GM12878 (cell line): ENCODE results near the gene LRRC41. TPM values are rescaled to one million over a fixed set of nuclear protein-coding genes. Genes with fewer than 3 reads are reported as not detected.
"Not testable (repeated sequence)": the region's sequence is repeated elsewhere in the genome, so short reads cannot be mapped to it uniquely, and the experiment has no call there.

Experiments used
- ATAC-seq: fragments of 200-7000 bp; cut with Tn5 transposase; 3 replicates; pipeline ENCODE4 v1.9.1; 2020; ENCODE audit warnings: mild to moderate bottlenecking, moderate library complexity
- BruUV-seq: library from RNA; stranded (reverse); fragments of 400-500 nt; replicated peaks from 2 replicates; lab custom pipeline; 2021; lab: Mats Ljungman, UMichigan
- CTCF ChIA-PET: fragments of 300-600 bp; sonication (Branson Sonifier 250); formaldehyde crosslinking; extraction: SDS; loops from one replicate; lab custom pipeline; 2021; ENCODE audit warnings: inconsistent platforms; lab: Yijun Ruan, JAX
- POLR2A ChIA-PET: fragments of 350-600 bp; formaldehyde crosslinking; extraction: SDS; loops from one replicate; lab custom pipeline; 2021; ENCODE audit warnings: inconsistent platforms; lab: Charles Lee
- RAD21 ChIA-PET: fragments of 300-600 bp; sonication (Branson Sonifier 250); formaldehyde crosslinking; loops from one replicate; lab custom pipeline; 2023; ENCODE audit warnings: antibody characterized with exemption; ENCODE audit not compliant: unreplicated experiment; lab: Charles Lee
- SMC1A ChIA-PET: fragments of 300-600 bp; sonication (Branson Sonifier 250); formaldehyde crosslinking; loops from one replicate; lab custom pipeline; 2023; ENCODE audit not compliant: unreplicated experiment, uncharacterized antibody; lab: Charles Lee
- DNase-seq: peaks from one replicate; pipeline ENCODE4 v3.0.0-alpha.2; 2011; ENCODE audit warnings: low read depth, low spot score
- FAIRE-seq: peaks from 3 replicates; lab custom pipeline; 2011; peaks lifted over from hg19 to GRCh38; lab: Jason Lieb, UNC
- H2AFZ ChIP-seq: 2 replicates; pipeline ENCODE4 v1.6.0; 2011; ENCODE audit warnings: low read depth, low read length, control low read depth; ENCODE audit not compliant: control insufficient read depth
- H3K27ac ChIP-seq: 2 replicates; pipeline ENCODE4 v1.5.1; 2011; ENCODE audit warnings: control low read depth; ENCODE audit not compliant: control insufficient read depth, insufficient read depth
- H3K27me3 ChIP-seq, 2 experiments: replicated peaks in 1 of 2; 2 replicates each; pipeline versions ENCODE4 v1.6.0 to v1.6.1; 2011; ENCODE audit warnings: low read length in 1 of 2; ENCODE audit not compliant: control insufficient read depth in 2 of 2, insufficient read depth in 2 of 2
- H3K36me3 ChIP-seq, 2 experiments: 2 replicates each; pipeline ENCODE4 v1.5.1; 2011; ENCODE audit warnings: low read length in 1 of 2; ENCODE audit not compliant: control insufficient read depth in 2 of 2, insufficient read depth in 2 of 2
- H3K4me1 ChIP-seq: 2 replicates; pipeline ENCODE4 v1.6.1; 2011; ENCODE audit warnings: mild to moderate bottlenecking, low read length, moderate library complexity, mixed read lengths; ENCODE audit not compliant: control insufficient read depth, insufficient read depth
- H3K4me2 ChIP-seq: 2 replicates; pipeline ENCODE4 v1.6.0; 2011; ENCODE audit warnings: control low read depth; ENCODE audit not compliant: control insufficient read depth, insufficient read depth
- H3K4me3 ChIP-seq: fragments of 200-600 bp; sonication (generic); 2 replicates; pipeline ENCODE4 v1.5.1; 2016
- H3K79me2 ChIP-seq: 2 replicates; pipeline ENCODE4 v1.6.0; 2011; ENCODE audit warnings: low read length; ENCODE audit not compliant: control insufficient read depth, insufficient read depth
- H3K9ac ChIP-seq: 2 replicates; pipeline ENCODE4 v1.8.0; 2011; ENCODE audit warnings: low read length, control low read depth, mixed read lengths; ENCODE audit not compliant: control insufficient read depth, insufficient read depth
- H3K9me3 ChIP-seq: replicated peaks from 3 replicates; pipeline ENCODE4 v1.5.1; 2011; ENCODE audit warnings: mild to moderate bottlenecking, low read length; ENCODE audit not compliant: control insufficient read depth, insufficient read depth
- H4K20me1 ChIP-seq: 2 replicates; pipeline ENCODE4 v1.6.0; 2011; ENCODE audit not compliant: control insufficient read depth, insufficient read depth
- CREB1 ChIP-seq: IDR thresholded peaks from 2 replicates; pipeline ENCODE4 v1.6.1; 2012; ENCODE audit warnings: low read depth, mild to moderate bottlenecking, inconsistent platforms
- IKZF1 ChIP-seq: fragments of 450-650 bp; conservative IDR thresholded peaks from 2 replicates; pipeline ENCODE4 v1.6.1; 2017; ENCODE audit warnings: antibody characterized with exemption, mild to moderate bottlenecking
- KDM1A ChIP-seq: fragments of 200-600 bp; sonication (generic); IDR thresholded peaks from 2 replicates; pipeline ENCODE4 v1.6.1; 2016; ENCODE audit warnings: borderline replicate concordance
- LARP7 ChIP-seq: fragments of 450-650 bp; IDR thresholded peaks from 2 replicates; pipeline ENCODE4 v1.6.1; 2017; ENCODE audit warnings: mild to moderate bottlenecking
- MXI1 ChIP-seq: fragments of 150-350 bp; IDR thresholded peaks from 2 replicates; pipeline ENCODE4 v1.6.1; 2011; ENCODE audit warnings: low read depth, mild to moderate bottlenecking, inconsistent platforms, low read length, improper control_type of control experiment
- MYB ChIP-seq: fragments of 150-350 bp; IDR thresholded peaks from 2 replicates; pipeline ENCODE4 v1.6.1; 2014; ENCODE audit warnings: mild to moderate bottlenecking, low read depth, low read length, borderline replicate concordance
- SUZ12 ChIP-seq: fragments of 200-600 bp; sonication (generic); IDR thresholded peaks from one replicate; pipeline ENCODE4 v1.6.1; 2018; ENCODE audit warnings: antibody characterized with exemption, mild to moderate bottlenecking; ENCODE audit not compliant: unreplicated experiment
- ZBED1 ChIP-seq: IDR thresholded peaks from 2 replicates; pipeline ENCODE4 v1.6.1; 2016; ENCODE audit warnings: borderline replicate concordance
- WGBS: methylation state at CpG from one replicate; pipeline ENCODE4 v1.1.6; 2016; ENCODE audit warnings: low lambda C conversion rate; ENCODE audit not compliant: insufficient replicate concordance, insufficient coverage; ENCODE audit errors: missing lambda C conversion rate; 5-methylcytosine and 5-hydroxymethylcytosine counted together
- in situ Hi-C: fragments of 300-500 bp; cut with MboI; formaldehyde crosslinking; loops from 9 replicates; pipeline ENCODE4 v1.14.3; 2018; ENCODE audit warnings: mixed read lengths
- intact Hi-C: fragments of 100-400 bp; cut with micrococcal nuclease; formaldehyde crosslinking; loops from one replicate; pipeline ENCODE4 v1.14.2; 2022; ENCODE audit not compliant: unreplicated experiment
- polyA plus RNA-seq, 11 experiments: library from polyadenylated mRNA; depleted of rRNA in 4 of 11; unstranded in 6 of 11; stranded (reverse) in 5 of 11; fragments of >200 nt; fragmentation: Nextera tagmentation in 4 of 11; fragmentation: Illumina TruSeq in 1 of 11; extraction: Ambion mirVana in 4 of 11; extraction: Trizol in 1 of 11; gene quantifications; 1 replicate in 1 of 11; 2 replicates in 10 of 11; pipeline versions ENCODE4 v1.2.1 to v1.2.3, GENCODE V29; 2011 to 2016; ENCODE audit warnings: inconsistent platforms in 2 of 11, missing spikeins in 2 of 11, low read depth in 1 of 11
- total RNA-seq, 4 experiments: library from RNA; depleted of rRNA in 3 of 4; stranded (reverse); fragments of >200 nt in 3 of 4; fragmentation: Illumina TruSeq in 1 of 4; extraction: Trizol in 1 of 4; gene quantifications; 2 replicates each; pipeline versions ENCODE4 v1.2.1 to v1.2.3, GENCODE V29; 2013 to 2021
- TF ChIP-seq, protein P1 (sequence below): fragments of 450-650 bp; IDR thresholded peaks from 2 replicates; pipeline ENCODE4 v1.6.1; 2016; ENCODE audit warnings: mild to moderate bottlenecking, moderate library complexity, borderline replicate concordance
- TF ChIP-seq, protein P2 (sequence below): fragments of 450-650 bp; IDR thresholded peaks from 2 replicates; pipeline ENCODE4 v1.6.1; 2017; ENCODE audit warnings: mild to moderate bottlenecking, low read depth, inconsistent platforms; ENCODE audit not compliant: poor library complexity, severe bottlenecking

Gene LRRC41
- total and polyA plus RNA-seq, 10 of the 15 experiments (the other 5 are each of a cell fraction or from before 2014, with no cell fraction given) = 12.0 to 79.9 (median 48.5) TPM

DNA sequence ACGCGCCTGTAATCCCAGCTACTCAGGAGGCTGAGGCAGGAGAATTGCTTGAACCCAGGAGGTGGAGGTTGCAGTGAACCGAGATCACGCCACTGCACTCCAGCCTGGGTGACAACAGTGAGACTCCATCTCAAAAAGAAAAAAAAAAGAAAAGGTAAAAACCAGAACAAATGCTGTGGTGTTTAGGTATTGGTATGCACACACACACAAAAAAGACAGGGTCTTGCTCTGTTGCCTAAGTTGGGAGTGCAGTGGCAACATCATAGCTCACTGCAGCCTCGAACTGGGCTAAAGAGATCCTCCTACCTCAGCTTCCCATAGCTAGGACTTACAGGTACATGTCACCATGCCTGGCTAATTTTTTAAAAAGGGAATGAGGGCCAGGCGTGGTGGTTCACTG is 15.9 kb upstream of the LRRC41 start:
- in situ Hi-C loops, ATAC-seq, FAIRE-seq, H3K4me3 ChIP-seq, H2AFZ ChIP-seq, DNase-seq, H4K20me1 ChIP-seq, intact Hi-C loops, H3K36me3 ChIP-seq, H3K27ac ChIP-seq, H3K27me3 ChIP-seq, H3K4me2 ChIP-seq, H3K9me3 ChIP-seq, H3K9ac ChIP-seq, BruUV-seq: not testable (repeated sequence)
- ChIA-PET POLR2A (interaction anchor here (0.7 to 2.6 kb wide), 4 partner anchors 11 to 183 kb away, joined by 3 to 18 read pairs (median 4); no protein-coding TSS in a partner anchor), SMC1A (interaction anchor here (0.6 to 4.4 kb wide), 5 partner anchors 9 to 23 kb away, joined by 3 to 26 read pairs (median 5); no protein-coding TSS in a partner anchor), CTCF (interaction anchor here (1.0 to 3.3 kb wide), 4 partner anchors 11 to 87 kb away, joined by 3 to 19 read pairs (median 6); no protein-coding TSS in a partner anchor), RAD21 (interaction anchor here (1.1 to 1.3 kb wide), 2 partner anchors 10 to 11 kb away, joined by 3 to 8 read pairs; no protein-coding TSS in a partner anchor)
- H3K4me1 ChIP-seq = peaks cover 25% of the 10 kb centered on the region
- peaks cover 52% of the 10 kb centered on the region for H3K79me2 ChIP-seq
- WGBS = 87% methylated on average over 6 of the region's 6 CpGs

DNA sequence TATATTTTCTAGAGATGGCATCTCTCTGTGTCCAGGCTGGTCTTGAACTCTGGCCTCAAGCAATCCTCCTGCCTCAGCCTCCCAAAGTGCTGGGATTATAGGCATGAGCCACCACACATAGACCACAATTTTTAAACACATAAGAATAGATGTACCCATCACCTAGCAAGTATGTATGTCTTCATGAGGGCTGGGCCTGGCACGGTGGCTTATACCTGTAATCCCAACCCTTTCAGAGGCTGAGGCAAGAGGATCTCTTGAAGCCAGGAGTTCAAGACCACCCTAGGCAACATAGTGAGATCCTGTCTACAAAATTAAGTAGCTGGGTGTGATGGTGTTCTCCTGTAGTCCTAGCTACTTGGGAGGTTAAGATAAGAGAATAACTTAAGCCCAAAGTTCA is 13.9 kb upstream of the LRRC41 start:
- DNase-seq = no peak
- peaks cover 0 to 14% of the 10 kb centered on the region in 2 experiments for H3K36me3 ChIP-seq
- no peak overlapping the region for H2AFZ ChIP-seq
- no peak for ATAC-seq
- no peak overlapping the region for H3K4me3 ChIP-seq
- H3K9me3 ChIP-seq = no peaks in the 10 kb centered on the region
- peaks cover 12% of the 10 kb centered on the region; the same call in 1 of the 2 replicates for H3K4me1 ChIP-seq
- no TSS peak for BruUV-seq
- SMC1A ChIA-PET = interaction anchor here (1.0 to 4.4 kb wide), 3 partner anchors 9 to 28 kb away, joined by 3 to 26 read pairs (median 7); no protein-coding TSS in a partner anchor
- WGBS = 100% methylated on average over 1 of the region's 1 CpG
- intact Hi-C loops = no loop called here
- peaks cover 42% of the 10 kb centered on the region for H3K79me2 ChIP-seq
- POLR2A ChIA-PET = interaction anchor here (0.6 to 2.6 kb wide), 7 partner anchors 9 to 272 kb away, joined by 3 to 18 read pairs (median 4); no protein-coding TSS in a partner anchor
- in situ Hi-C loops = no loop called here
- CTCF ChIA-PET = interaction anchor here (0.6 to 3.3 kb wide), 4 partner anchors 9 to 317 kb away, joined by 3 to 19 read pairs (median 6); no protein-coding TSS in a partner anchor
- no peak overlapping the region for H3K9ac ChIP-seq
- no peak overlapping the region for H3K27ac ChIP-seq
- no peaks in the 10 kb centered on the region for H4K20me1 ChIP-seq
- no peak for FAIRE-seq
- H3K4me2 ChIP-seq = no peak overlapping the region
- RAD21 ChIA-PET = interaction anchor here (2.0 to 2.2 kb wide), 2 partner anchors 9 to 14 kb away, joined by 6 to 8 read pairs; partner anchors contain the start of genes LRRC41 and UQCRH
- no peaks in the 10 kb centered on the region for H3K27me3 ChIP-seq
- TF ChIP-seq MYB = no peak
- no peak for TF ChIP-seq ZBED1
- TF ChIP-seq, protein P1, sequence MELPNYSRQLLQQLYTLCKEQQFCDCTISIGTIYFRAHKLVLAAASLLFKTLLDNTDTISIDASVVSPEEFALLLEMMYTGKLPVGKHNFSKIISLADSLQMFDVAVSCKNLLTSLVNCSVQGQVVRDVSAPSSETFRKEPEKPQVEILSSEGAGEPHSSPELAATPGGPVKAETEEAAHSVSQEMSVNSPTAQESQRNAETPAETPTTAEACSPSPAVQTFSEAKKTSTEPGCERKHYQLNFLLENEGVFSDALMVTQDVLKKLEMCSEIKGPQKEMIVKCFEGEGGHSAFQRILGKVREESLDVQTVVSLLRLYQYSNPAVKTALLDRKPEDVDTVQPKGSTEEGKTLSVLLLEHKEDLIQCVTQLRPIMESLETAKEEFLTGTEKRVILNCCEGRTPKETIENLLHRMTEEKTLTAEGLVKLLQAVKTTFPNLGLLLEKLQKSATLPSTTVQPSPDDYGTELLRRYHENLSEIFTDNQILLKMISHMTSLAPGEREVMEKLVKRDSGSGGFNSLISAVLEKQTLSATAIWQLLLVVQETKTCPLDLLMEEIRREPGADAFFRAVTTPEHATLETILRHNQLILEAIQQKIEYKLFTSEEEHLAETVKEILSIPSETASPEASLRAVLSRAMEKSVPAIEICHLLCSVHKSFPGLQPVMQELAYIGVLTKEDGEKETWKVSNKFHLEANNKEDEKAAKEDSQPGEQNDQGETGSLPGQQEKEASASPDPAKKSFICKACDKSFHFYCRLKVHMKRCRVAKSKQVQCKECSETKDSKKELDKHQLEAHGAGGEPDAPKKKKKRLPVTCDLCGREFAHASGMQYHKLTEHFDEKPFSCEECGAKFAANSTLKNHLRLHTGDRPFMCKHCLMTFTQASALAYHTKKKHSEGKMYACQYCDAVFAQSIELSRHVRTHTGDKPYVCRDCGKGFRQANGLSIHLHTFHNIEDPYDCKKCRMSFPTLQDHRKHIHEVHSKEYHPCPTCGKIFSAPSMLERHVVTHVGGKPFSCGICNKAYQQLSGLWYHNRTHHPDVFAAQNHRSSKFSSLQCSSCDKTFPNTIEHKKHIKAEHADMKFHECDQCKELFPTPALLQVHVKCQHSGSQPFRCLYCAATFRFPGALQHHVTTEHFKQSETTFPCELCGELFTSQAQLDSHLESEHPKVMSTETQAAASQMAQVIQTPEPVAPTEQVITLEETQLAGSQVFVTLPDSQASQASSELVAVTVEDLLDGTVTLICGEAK = no peak
- TF ChIP-seq SUZ12 = no peak
- TF ChIP-seq, protein P2, sequence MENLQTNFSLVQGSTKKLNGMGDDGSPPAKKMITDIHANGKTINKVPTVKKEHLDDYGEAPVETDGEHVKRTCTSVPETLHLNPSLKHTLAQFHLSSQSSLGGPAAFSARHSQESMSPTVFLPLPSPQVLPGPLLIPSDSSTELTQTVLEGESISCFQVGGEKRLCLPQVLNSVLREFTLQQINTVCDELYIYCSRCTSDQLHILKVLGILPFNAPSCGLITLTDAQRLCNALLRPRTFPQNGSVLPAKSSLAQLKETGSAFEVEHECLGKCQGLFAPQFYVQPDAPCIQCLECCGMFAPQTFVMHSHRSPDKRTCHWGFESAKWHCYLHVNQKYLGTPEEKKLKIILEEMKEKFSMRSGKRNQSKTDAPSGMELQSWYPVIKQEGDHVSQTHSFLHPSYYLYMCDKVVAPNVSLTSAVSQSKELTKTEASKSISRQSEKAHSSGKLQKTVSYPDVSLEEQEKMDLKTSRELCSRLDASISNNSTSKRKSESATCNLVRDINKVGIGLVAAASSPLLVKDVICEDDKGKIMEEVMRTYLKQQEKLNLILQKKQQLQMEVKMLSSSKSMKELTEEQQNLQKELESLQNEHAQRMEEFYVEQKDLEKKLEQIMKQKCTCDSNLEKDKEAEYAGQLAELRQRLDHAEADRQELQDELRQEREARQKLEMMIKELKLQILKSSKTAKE = no peak
- TF ChIP-seq LARP7 = no peak
- no peak for TF ChIP-seq CREB1
- no peak for TF ChIP-seq KDM1A
- TF ChIP-seq MXI1 = no peak
- TF ChIP-seq IKZF1 = no peak
